Activated CD4-positive, alpha-beta T cell treated with anti-CD3 and anti-CD28 coated beads, Interleukin-2, amount 50 U/mL, for 24 hours (primary cell): ENCODE measurements around the gene MCTP1.
"Not testable (repeated sequence)": the region's sequence is repeated elsewhere in the genome, so short reads cannot be mapped to it uniquely, and the experiment has no call there.

Experiments used
- DNase-seq, 2 donors: peaks; one replicate each; pipeline ENCODE4 v3.0.0-alpha.2; 2020; ENCODE audit warnings: low read depth in 1 of 2, low spot score in 1 of 2

Gene MCTP1

DNA sequence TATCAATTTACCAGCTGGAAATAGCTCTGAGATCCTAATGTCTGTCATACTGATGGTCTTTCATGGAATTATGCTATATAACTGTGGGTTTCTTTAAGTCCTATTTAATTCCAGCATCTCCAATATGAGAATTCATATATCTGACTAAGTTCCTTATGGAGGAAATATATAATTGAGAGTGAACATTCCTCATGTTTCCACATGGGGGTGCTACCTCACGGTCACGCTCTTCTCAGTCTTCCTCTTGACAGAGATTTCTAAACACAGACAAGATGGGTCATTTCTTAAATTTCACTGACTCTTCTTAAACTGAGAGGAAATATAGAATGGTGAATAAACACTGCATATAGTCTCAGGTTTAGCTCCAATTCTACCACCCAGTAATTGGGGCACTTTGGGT is 454.4 kb downstream of the MCTP1 start:
- DNase-seq, result no peak

DNA sequence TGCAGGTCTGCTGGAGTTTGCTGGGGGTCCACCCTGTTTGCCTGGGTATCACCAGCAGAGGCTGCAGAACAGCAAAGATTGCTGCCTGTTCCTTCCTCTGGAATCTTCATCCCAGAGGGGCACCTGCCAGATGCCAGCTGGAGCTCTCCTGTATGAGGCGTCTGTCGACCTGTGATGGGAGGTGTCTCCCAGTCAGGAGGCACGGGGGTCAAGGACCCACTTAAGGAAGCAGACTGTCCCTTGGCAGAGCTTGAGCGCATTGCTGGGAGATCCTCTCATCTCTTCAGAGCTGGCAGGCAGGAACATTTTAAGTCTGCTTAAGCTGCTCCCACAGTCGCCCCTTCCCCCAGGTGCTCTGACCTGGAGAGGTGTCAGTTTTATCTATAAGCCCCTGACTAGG is 456.7 kb downstream of the MCTP1 start:
- DNase-seq, result not testable (repeated sequence)

DNA sequence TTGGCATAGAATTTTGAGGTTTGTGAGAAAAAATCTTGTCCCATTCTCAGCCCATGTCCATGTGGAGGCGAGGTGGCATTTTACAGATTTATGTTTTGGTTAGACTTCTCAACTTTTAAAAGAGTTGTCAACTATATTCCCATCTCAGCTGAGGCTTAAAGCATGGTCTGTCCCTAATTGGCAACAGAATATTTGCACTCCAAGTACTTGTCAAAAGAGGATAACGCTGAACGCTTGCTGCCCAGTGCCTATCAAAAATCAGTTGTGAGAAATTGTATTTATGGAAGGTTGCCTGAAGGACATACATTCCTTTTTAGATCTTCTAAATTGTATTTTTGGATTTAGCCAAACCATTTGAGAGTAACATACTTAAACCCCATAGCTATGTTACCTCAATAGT is 464.4 kb downstream of the MCTP1 start:
- no peak for DNase-seq

- no peak for DNase-seq
These were observed 466.0 kb downstream of the MCTP1 start for GRCh38 chr5:94818904-94819303.

- no peak for DNase-seq
These were observed 469.4 kb downstream of the MCTP1 start for GRCh38 chr5:94815313-94816039.

- DNase-seq, result no peak
These were observed 472.7 kb downstream of the MCTP1 start for GRCh38 chr5:94812232-94812631.

DNA sequence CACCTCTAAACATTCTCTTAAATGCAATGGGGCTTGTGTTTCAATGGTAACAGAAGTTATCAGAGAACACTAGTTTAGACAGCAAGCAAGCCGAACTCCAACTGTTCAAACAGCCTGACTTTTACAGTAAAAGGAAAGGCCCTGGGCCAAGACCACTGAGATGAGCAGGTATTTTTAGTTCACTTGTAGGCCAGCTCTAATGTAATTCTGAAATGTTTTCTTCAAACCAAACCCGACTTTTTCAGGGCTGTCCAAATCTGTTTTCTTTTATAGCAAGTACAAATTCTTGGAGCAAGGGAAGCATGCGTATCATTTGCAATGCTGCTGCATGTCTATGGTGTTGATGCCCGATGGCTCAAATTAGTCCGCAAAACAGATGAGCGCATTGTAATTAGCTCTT is 473.6 kb downstream of the MCTP1 start:
- DNase-seq, result no peak

- DNase-seq, result no peak
These were observed 474.0 kb downstream of the MCTP1 start for GRCh38 chr5:94810877-94811276.

GRCh38 chr5:94810281-94810680 is 474.6 kb downstream of the MCTP1 start:
- DNase-seq, result no peak

- no peak for DNase-seq
These were observed 476.4 kb downstream of the MCTP1 start for GRCh38 chr5:94808497-94808896.

DNA sequence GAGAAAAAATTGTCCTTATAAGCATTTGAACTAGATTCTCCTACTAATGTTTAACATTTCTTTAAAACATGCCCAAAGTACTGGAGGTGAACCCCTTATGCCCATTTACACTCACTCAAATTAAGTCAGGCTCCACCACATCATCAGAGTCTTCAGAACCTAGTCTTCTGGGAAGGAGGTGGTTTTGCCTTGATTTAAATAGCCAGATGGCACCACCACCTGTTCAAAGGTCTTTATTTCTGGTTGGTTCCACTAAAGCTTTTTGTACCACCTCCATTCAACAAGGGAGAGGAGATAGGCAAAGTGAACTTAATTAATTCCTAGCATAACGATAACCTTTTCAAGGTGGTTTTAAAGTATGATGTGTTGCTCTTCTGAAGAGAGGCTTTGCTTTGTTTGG is 476.9 kb downstream of the MCTP1 start:
- no peak for DNase-seq

GRCh38 chr5:94802450-94802849 is 482.4 kb downstream of the MCTP1 start:
- no peak for DNase-seq

DNA sequence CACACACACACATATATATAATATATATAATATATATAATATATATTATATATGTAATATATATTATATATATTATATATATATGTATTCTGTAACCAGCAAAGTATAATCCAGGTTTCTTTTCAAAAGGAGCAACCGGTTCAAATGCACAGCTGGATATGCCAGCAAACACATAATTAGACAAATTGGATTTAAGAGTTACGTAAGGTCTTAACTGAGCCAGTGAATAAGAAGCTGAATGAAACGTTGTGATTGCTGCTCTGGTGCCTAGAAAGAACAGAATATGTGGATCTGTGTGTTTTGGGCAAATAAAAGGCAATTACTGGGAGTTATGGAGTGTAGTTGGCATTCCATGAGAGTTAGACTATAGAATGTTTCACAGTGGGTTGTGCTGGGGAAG is 488.3 kb downstream of the MCTP1 start:
- no peak for DNase-seq

GRCh38 chr5:94793816-94794198 is 491.1 kb downstream of the MCTP1 start:
- DNase-seq, result no peak

- DNase-seq, result peak in 1 of 2 donors; percentile 26
These were observed 491.6 kb downstream of the MCTP1 start for GRCh38 chr5:94793113-94793815.

DNA sequence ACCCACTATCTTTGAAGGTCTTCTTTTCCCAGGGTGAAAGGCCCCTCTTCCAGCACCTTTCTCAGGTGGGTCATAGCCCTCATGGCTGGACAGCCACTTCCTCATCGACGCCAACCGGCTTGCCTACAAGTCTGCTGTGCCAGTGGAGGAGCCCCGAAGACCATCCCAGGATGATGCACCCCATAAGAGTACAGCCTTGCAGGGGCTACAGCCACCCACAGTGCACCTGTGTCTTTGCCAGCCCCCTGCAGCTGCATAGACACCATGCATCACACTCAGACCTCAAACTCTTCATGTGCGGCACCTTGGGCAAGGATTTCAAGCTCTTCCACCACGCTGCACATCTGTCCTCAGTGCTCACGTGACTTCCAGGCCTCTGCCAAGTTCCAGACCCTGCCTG is 493.1 kb downstream of the MCTP1 start:
- no peak for DNase-seq

DNA sequence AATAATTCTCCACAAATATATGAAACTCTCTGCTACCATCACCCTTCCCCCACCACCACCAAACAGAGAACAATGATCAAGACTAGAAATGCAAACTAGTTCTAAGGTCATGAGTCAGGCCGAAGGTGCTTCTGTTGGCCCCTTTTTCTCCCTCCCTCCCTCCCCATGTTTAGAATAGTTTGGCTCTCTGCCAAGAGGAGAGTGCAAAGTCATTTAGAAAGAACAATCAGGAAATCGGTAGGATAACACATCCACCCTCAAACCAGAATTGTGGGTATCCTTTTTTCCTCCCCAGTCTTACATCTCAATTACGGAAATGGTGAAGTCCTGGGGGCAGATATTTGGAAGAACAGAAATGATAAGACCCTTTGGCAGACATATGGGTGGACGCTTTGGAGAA is 496.4 kb downstream of the MCTP1 start:
- DNase-seq, result no peak

GRCh38 chr5:94784536-94785505 is 500.1 kb downstream of the MCTP1 start:
- DNase-seq, result no peak

GRCh38 chr5:94782383-94782782 is 502.5 kb downstream of the MCTP1 start:
- no peak for DNase-seq

DNA sequence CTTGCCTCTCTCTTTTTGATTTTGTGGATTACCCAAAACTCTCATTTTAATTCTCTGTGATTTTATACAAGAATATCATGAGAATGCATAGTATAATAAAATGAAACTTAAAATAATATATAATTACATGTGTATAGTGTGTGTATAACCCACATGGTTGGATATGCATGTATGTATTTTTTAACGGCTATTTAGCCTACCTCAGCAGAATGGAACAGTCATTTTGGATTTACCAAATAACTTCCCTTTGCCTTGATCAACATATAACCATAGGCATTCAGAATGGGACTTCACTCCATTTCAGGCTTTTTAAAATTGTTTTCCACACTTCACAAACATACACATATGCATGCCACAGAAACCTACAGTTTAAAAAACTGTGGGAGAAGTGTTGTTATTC is 505.2 kb downstream of the MCTP1 start:
- DNase-seq, result no peak

- DNase-seq, result no peak
These were observed 506.2 kb downstream of the MCTP1 start for GRCh38 chr5:94778732-94779131.

- no peak for DNase-seq
These were observed 506.6 kb downstream of the MCTP1 start for GRCh38 chr5:94778299-94778698.
